LNCaP clone FGC (cell line): ENCODE measurements around the gene ZNF157.

Experiments used
- DNase-seq: peaks from one replicate; pipeline ENCODE4 v3.0.0-alpha.2; 2011; ENCODE audit warnings: low read depth
- H3K4me3 ChIP-seq: 2 replicates; pipeline ENCODE4 v1.5.1; 2011; ENCODE audit warnings: mild to moderate bottlenecking, low read depth, low read length, control low read depth
- TF ChIP-seq, protein P1 (sequence below): IDR thresholded peaks from 2 replicates; pipeline ENCODE4 v1.5.1; 2012; ENCODE audit warnings: mild to moderate bottlenecking; ENCODE audit not compliant: control insufficient read depth, insufficient read depth; ENCODE audit errors: extremely low read depth

The ZNF157 gene

DNA sequence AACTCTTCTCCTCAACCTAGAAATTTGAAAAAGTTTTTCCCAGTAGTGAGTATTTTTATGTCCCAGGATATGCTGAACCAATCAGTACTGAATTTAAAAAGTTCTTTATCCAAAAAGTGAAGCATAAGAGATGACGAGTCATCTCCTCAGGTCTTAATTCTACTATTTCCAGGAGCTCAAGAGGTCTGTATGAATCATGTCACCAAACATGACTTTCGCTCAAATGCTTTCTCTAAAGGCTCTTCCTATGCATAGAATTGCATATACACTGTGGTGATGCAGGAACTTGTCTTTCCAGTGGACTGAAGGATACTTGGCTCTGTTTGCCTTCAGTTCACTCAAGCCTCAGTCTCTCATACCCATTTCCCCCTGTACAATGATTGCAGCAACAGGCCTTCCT lies 76.6 kb downstream of the ZNF157 start:
- TF ChIP-seq, protein P1, sequence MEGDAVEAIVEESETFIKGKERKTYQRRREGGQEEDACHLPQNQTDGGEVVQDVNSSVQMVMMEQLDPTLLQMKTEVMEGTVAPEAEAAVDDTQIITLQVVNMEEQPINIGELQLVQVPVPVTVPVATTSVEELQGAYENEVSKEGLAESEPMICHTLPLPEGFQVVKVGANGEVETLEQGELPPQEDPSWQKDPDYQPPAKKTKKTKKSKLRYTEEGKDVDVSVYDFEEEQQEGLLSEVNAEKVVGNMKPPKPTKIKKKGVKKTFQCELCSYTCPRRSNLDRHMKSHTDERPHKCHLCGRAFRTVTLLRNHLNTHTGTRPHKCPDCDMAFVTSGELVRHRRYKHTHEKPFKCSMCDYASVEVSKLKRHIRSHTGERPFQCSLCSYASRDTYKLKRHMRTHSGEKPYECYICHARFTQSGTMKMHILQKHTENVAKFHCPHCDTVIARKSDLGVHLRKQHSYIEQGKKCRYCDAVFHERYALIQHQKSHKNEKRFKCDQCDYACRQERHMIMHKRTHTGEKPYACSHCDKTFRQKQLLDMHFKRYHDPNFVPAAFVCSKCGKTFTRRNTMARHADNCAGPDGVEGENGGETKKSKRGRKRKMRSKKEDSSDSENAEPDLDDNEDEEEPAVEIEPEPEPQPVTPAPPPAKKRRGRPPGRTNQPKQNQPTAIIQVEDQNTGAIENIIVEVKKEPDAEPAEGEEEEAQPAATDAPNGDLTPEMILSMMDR: no peak

DNA sequence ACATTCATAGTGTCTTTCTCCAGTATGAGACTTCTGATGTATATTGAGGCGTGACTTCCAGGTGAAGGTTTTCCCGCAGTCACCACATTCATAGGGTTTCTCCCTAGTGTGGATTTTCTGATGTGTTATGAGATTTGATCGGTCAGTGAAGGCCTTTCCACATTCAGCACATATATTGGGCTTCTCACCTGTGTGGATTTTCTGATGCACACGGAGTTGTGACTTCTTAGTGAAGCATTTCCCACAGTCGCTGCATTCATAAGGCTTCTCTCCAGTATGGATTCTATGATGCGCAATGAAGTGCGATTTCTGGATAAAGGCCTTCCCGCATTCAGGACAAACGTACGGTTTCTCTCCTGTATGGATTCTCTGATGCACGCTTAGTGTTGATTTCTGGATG lies 77.2 kb downstream of the ZNF157 start:
- no peak overlapping the region for H3K4me3 ChIP-seq
- TF ChIP-seq, protein P1: no peak
- no peak for DNase-seq

More for the DNA sequence above, 76.6 kb downstream of the ZNF157 start:
- DNase-seq: no peak
- H3K4me3 ChIP-seq: no peak overlapping the region

DNA sequence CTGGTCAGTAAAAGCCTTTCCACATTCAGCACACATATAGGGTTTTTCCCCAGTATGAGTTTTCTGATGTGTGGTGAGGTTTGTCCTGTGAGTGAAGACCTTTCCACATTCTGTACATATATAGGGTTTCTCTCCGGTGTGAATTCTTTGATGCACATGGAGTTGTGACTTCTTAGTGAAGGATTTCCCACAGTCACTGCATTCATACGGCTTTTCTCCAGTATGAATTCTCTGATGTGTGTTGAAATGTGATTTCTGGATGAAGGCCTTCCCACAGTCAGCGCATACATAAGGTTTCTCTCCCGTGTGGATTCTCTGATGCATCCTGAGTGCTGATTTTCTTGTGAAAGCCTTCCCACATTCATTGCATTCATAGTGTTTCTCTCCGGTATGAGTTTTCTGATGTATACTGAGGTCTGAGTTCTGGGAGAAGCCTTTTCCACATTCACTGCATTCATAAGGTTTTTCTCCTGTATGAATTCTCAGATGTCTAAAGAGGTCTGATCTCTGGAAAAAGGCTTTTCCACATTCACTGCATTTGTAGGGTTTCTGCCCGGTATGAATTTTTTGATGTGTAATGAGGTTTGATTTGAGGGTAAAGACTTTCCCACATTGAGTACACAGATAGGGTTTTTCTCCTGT lies 77.9 kb downstream of the ZNF157 start:
- TF ChIP-seq, protein P1: no peak
- H3K4me3 ChIP-seq: no peak overlapping the region
- no peak for DNase-seq

DNA sequence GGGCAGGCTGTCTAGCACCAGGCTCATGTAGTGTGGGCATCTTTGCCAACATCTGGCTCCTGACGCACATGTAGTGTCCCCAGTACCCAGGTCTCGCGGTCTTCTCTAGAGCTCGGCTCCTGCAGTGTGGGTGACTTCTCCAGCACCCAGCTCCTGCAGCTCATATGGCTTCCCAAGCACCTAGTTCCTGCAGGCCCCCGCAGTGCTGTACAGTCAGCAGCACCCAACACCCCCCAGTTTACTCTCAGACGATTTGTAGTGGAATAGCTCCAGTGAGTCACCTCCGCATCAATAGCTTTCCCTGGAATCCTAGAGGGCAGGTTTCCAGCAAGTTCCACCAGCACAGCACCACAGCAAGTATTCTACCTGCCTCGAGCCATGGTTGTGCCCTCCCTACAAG lies 81.7 kb downstream of the ZNF157 start:
- no peak overlapping the region for H3K4me3 ChIP-seq
- DNase-seq: no peak
- TF ChIP-seq, protein P1: no peak

DNA sequence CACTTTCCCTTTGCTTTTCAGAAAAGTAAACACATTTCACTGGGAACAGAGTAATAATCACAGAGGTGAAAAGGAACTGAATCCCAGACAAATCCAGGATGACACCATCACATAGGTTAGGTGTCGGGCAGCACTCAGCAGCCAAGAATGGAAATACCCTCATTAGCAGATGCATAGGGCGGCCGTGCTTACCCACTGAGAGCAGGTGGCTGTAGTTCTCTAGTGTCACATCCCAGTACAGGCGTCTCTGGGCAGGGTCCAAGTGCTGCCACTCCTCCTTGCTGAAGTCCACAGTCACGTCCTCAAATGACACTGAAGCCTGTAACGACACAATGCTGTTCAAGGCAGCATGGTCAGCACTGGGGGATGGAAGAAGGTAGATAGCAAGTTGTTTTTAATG lies 85.7 kb downstream of the ZNF157 start:
- no peak overlapping the region for H3K4me3 ChIP-seq
- no peak for DNase-seq
- TF ChIP-seq, protein P1: no peak

DNA sequence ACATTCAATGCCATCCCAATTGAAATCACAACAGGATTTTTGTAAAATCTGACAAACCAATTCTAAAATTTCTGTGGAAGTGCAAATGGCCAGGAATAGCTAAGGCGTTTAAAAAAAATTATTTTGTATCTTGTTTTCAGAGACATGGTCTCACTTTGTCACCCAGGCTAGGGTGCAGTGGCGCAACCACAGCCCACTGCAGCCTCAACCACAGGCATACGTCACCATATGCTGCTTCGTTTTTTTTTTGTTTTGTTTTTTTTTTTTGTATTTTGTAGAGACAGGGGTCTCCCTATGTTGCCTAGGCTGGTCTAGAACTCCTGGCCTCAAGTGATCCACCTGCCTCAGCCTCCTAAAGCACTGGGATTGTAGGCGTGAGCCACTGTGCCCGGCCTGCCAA lies 88.2 kb downstream of the ZNF157 start:
- H3K4me3 ChIP-seq: no peak overlapping the region
- no peak for DNase-seq
- TF ChIP-seq, protein P1: no peak

DNA sequence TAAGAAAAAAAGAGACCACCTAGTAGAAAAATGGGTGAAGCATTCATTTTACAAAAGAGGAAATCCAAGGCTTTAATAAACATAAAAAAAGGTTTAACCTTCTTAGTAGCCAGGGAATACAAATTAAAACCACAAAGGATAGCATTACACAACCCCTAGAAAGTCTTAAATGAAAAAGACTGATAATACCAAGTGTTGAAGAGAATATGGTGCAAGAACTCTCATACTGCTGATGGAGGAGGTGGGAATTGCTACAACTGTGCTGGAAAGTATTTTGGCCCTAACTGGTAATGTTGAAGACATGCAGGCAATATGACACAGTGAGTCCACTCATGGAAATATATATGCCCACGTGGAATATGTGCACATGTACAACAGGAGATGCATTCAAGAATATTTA lies 90.2 kb downstream of the ZNF157 start:
- no peak overlapping the region for H3K4me3 ChIP-seq
- TF ChIP-seq, protein P1: no peak
- no peak for DNase-seq
